PC-3 (cell line): ENCODE data around the gene KCNT1. TPM values are rescaled to one million over a fixed set of nuclear protein-coding genes. Genes with fewer than 3 reads are reported as not detected.

Source experiments
- ATAC-seq: fragments of 200-7000 bp; cut with Tn5 transposase; 2 replicates; pipeline ENCODE4 v1.9.1; 2020; ENCODE audit warnings: mild to moderate bottlenecking, moderate library complexity
- BruUV-seq: library from RNA; stranded (reverse); fragments of 400-500 nt; replicated peaks from 2 replicates; lab custom pipeline; 2021; lab: Mats Ljungman, UMichigan
- CTCF ChIA-PET: fragments of 300-600 bp; sonication (Branson Sonifier 250); formaldehyde crosslinking; loops from one replicate; lab custom pipeline; 2022; ENCODE audit warnings: antibody characterized with exemption; lab: Charles Lee
- POLR2A ChIA-PET: fragments of 300-600 bp; sonication (Branson Sonifier 250); formaldehyde crosslinking; loops from one replicate; lab custom pipeline; 2022; ENCODE audit warnings: antibody characterized with exemption; ENCODE audit not compliant: unreplicated experiment; lab: Charles Lee
- DNase-seq: peaks from one replicate; pipeline ENCODE4 v3.0.0-alpha.2; 2015
- H2AFZ ChIP-seq: fragments of 300-600 bp; sonication (generic); 2 replicates; pipeline ENCODE4 v1.6.0; 2016; ENCODE audit warnings: antibody characterized with exemption, low read length
- H3F3A ChIP-seq: fragments of 300-600 bp; sonication (generic); one replicate; pipeline ENCODE4 v1.6.0; 2017; ENCODE audit warnings: antibody characterized with exemption, low read length, control low read depth, mild to moderate bottlenecking; ENCODE audit not compliant: unreplicated experiment
- H3K27ac ChIP-seq: fragments of 300-600 bp; sonication (generic); 2 replicates; pipeline ENCODE4 v1.5.1; 2016; ENCODE audit warnings: mild to moderate bottlenecking, low read length
- H3K27me3 ChIP-seq: fragments of 300-600 bp; sonication (generic); 2 replicates; pipeline ENCODE4 v1.6.1; 2016; ENCODE audit warnings: low read length, mixed read lengths
- H3K36me3 ChIP-seq: fragments of 300-600 bp; sonication (generic); 2 replicates; pipeline ENCODE4 v1.6.1; 2016; ENCODE audit warnings: low read depth, mixed run types, low read length, mixed read lengths
- H3K4me1 ChIP-seq: fragments of 300-600 bp; sonication (generic); 2 replicates; pipeline ENCODE4 v1.5.1; 2016; ENCODE audit warnings: low read length; ENCODE audit not compliant: insufficient read depth
- H3K4me2 ChIP-seq: fragments of 300-600 bp; sonication (generic); 2 replicates; pipeline ENCODE4 v1.6.0; 2016; ENCODE audit warnings: low read length
- H3K4me3 ChIP-seq: fragments of 300-600 bp; sonication (generic); 2 replicates; pipeline ENCODE4 v1.5.1; 2016; ENCODE audit warnings: mild to moderate bottlenecking, low read length, mixed read lengths
- H3K79me2 ChIP-seq: fragments of 300-600 bp; sonication (generic); 2 replicates; pipeline ENCODE4 v1.6.1; 2017; ENCODE audit warnings: low read length, mixed read lengths
- H3K9ac ChIP-seq: fragments of 300-600 bp; sonication (generic); 2 replicates; pipeline ENCODE4 v1.6.0; 2016; ENCODE audit warnings: mild to moderate bottlenecking, low read length
- H3K9me2 ChIP-seq: fragments of 300-600 bp; sonication (generic); replicated peaks from 2 replicates; pipeline ENCODE4 v1.6.1; 2016; ENCODE audit warnings: mixed run types, low read length, mixed read lengths
- H3K9me3 ChIP-seq: fragments of 300-600 bp; sonication (generic); 2 replicates; pipeline ENCODE4 v1.6.1; 2016; ENCODE audit warnings: low read length, mixed read lengths
- H4K20me1 ChIP-seq: fragments of 300-600 bp; sonication (generic); 2 replicates; pipeline ENCODE4 v1.6.1; 2016; ENCODE audit warnings: low read length, mixed read lengths
- EZH2 ChIP-seq: fragments of 300-600 bp; sonication (generic); IDR thresholded peaks from one replicate; pipeline ENCODE4 v1.6.1; 2017; ENCODE audit warnings: antibody characterized with exemption, mild to moderate bottlenecking, low read length; ENCODE audit not compliant: unreplicated experiment
- EZH2phosphoT487 ChIP-seq: fragments of 300-600 bp; sonication (generic); IDR thresholded peaks from 2 replicates; pipeline ENCODE4 v1.6.1; 2018; ENCODE audit warnings: mild to moderate bottlenecking, antibody characterized with exemption, low read length, borderline replicate concordance
- intact Hi-C: fragments of 100-400 bp; cut with micrococcal nuclease; formaldehyde crosslinking; loops from 2 replicates; pipeline ENCODE4 v1.9.0; 2023
- total RNA-seq: library from RNA; depleted of rRNA; stranded (reverse); fragments of >200 nt; gene quantifications from 2 replicates; pipeline ENCODE4 v1.2.3, GENCODE V29; 2014
- TF ChIP-seq, protein P1 (sequence below): fragments of 300-600 bp; sonication (generic); conservative IDR thresholded peaks from 2 replicates; pipeline ENCODE4 v1.5.1; 2017; ENCODE audit warnings: antibody characterized with exemption, low read depth, mild to moderate bottlenecking, low read length

KCNT1 gene
- total RNA-seq, 1 experiment from 2014 or later, result not detected

DNA sequence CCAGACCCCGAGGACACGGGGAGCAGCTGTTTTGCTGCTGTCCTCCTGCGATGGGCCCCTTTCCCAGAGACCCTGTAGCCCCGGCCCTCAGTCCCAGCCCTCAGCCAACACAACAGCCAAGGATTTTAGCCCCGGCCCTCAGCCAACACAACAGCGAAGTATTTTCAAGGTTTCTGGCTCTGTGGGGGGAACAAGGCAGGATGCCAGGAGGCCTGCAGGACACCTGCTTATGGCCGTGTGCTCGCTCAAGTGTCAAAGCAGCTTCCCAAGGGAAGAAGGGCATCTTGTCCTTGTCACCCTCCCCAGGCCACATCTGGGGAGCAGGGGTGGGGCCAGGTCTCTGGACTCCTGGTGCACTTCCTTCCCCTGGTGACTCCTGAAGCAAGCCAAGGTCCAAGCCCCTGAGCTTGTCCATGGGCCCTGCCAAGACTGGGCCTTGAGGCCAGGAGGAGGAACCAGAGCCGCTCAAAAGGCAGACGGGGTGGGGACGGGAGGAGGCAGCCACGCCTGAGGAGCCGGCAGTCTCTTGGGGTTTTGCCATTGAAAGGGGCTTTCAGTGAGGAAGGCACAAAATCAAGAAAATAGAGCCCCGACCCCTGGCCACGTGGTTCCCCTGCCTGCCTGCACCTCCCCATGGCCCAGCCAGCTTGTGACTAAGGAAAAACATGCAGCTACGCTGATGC lies 10.8 kb downstream of the KCNT1 start:
- no peak overlapping the region for H3K4me3 ChIP-seq
- no peaks in the 10 kb centered on the region for H4K20me1 ChIP-seq
- no peaks in the 10 kb centered on the region for H3K79me2 ChIP-seq
- H2AFZ ChIP-seq, result no peak overlapping the region
- BruUV-seq, result no TSS peak
- intact Hi-C loops, result no loop called here
- no peaks in the 10 kb centered on the region for H3F3A ChIP-seq
- ATAC-seq, result no peak
- H3K36me3 ChIP-seq, result no peaks in the 10 kb centered on the region
- ChIA-PET CTCF (no interaction called here), POLR2A (no interaction called here)
- DNase-seq, result no peak
- no peaks in the 10 kb centered on the region for H3K4me1 ChIP-seq
- H3K4me2 ChIP-seq, result no peak overlapping the region
- H3K9me2 ChIP-seq, result no peaks in the 10 kb centered on the region
- no peak overlapping the region for H3K27ac ChIP-seq
- H3K27me3 ChIP-seq, result peaks cover 5% of the 10 kb centered on the region; the same call in 1 of the 2 replicates
- no peak overlapping the region for H3K9ac ChIP-seq
- no peak for TF ChIP-seq EZH2
- TF ChIP-seq, protein P1, sequence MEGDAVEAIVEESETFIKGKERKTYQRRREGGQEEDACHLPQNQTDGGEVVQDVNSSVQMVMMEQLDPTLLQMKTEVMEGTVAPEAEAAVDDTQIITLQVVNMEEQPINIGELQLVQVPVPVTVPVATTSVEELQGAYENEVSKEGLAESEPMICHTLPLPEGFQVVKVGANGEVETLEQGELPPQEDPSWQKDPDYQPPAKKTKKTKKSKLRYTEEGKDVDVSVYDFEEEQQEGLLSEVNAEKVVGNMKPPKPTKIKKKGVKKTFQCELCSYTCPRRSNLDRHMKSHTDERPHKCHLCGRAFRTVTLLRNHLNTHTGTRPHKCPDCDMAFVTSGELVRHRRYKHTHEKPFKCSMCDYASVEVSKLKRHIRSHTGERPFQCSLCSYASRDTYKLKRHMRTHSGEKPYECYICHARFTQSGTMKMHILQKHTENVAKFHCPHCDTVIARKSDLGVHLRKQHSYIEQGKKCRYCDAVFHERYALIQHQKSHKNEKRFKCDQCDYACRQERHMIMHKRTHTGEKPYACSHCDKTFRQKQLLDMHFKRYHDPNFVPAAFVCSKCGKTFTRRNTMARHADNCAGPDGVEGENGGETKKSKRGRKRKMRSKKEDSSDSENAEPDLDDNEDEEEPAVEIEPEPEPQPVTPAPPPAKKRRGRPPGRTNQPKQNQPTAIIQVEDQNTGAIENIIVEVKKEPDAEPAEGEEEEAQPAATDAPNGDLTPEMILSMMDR, result no peak
- no peak for TF ChIP-seq EZH2phosphoT487
- no peaks in the 10 kb centered on the region for H3K9me3 ChIP-seq

DNA sequence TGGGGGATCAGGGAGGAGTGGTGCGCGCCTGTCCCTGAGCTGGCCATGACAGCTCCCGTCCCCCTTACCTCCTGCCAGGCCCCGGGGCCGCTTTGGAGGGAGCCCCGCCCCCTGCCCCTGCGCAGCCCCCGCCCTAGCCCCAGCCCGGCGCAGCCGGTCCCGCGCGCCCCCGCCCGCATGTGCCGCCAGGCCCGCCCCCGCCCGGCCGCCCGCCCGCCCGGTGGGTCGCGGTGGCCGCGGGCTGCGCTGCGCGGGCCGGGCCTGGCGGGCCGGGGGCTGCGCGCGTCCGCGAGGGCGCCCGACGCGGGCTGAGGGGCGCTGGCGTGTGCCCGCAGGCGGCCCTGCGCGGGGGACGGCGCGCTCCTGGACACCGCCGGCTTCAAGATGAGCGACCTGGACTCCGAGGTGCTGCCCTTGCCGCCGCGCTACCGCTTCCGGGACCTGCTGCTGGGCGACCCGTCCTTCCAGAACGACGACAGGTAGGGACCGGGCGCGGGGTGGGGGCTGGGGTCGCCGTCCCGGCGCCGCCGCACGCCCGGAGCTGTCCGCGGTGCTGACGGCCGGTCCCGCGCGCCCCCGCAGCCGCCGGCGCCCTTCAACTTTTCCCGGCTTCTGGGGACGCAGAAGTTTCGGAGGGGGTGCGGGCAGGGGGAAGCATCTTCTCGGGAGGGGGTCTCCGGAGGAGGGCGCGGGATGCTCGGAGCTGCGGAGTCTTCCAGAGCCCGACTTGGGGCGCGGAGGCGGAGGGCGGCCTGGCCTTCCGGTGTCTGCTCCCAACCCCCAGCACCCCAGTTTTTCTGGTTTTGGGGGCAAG lies 12.5 kb downstream of the KCNT1 start:
- no peak for TF ChIP-seq EZH2
- TF ChIP-seq, protein P1, result no peak
- TF ChIP-seq EZH2phosphoT487, result no peak
- no peaks in the 10 kb centered on the region for H3K36me3 ChIP-seq
- no peaks in the 10 kb centered on the region for H3K79me2 ChIP-seq
- no peak overlapping the region for H3K27ac ChIP-seq
- H3K27me3 ChIP-seq, result no peaks in the 10 kb centered on the region; the same call in 1 of the 2 replicates
- DNase-seq, result no peak
- ChIA-PET POLR2A (no interaction called here), CTCF (no interaction called here)
- no peak overlapping the region for H3K4me2 ChIP-seq
- no TSS peak for BruUV-seq
- no peak overlapping the region for H3K9ac ChIP-seq
- no peak overlapping the region for H2AFZ ChIP-seq
- H3K4me3 ChIP-seq, result no peak overlapping the region
- H3K9me3 ChIP-seq, result no peaks in the 10 kb centered on the region
- intact Hi-C loops, result no loop called here
- no peaks in the 10 kb centered on the region for H3K4me1 ChIP-seq
- H4K20me1 ChIP-seq, result no peaks in the 10 kb centered on the region
- H3K9me2 ChIP-seq, result no peaks in the 10 kb centered on the region
- no peak for ATAC-seq
- no peaks in the 10 kb centered on the region for H3F3A ChIP-seq
